ENCODE results near the gene CELF1. TPM values are rescaled to one million over a fixed set of nuclear protein-coding genes. Genes with fewer than 3 reads are reported as not detected.

Gene CELF1
- polyA plus RNA-seq, 1 of the 3 experiments (the other 2 are of a cell fraction), result 47.5 TPM

DNA sequence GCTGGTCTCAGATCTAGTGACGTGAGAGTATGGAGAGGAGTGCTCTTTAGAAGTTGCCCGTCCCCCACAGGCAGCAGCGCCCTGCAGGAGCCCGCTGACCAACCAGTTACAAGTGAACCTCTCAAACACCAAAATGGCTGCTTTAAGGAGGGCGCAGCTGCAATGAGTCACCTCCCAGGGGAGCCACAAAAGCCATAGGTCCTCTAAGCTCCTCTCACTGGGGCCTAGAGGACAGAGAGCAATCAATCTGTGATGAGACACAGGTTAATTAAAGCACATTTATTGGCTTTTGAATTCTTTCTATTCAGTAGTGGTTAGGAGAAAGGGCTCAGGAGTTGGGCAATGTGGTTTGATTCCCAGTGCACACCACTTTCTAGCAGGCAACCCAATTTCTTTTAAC is 88.4 kb downstream of the CELF1 start:
- Histone ChIP-seq H3K27ac (ENCODE audit: low read depth in 2 of 2, low read length in 1 of 2) (no peak overlapping the region; a peak in 1 of 4 replicates), H3F3A (replicated peaks; ENCODE audit: insufficient read depth) (peaks cover 11% of the 10 kb centered on the region), H3K9me3 (no peaks in the 10 kb centered on the region), H3K9ac (no peak overlapping the region), H3K27me3 (ENCODE audit: insufficient read depth) (no peaks in the 10 kb centered on the region), H3K4me1 (ENCODE audit: control insufficient read depth in 1 of 2, insufficient read depth in 2 of 2, low read depth in 1 of 2, low read length in 1 of 2) (peaks cover 19 to 25% of the 10 kb centered on the region in 2 experiments; a peak in 3 of 4 replicates), H3K9me2 (no peaks in the 10 kb centered on the region), H3K4me2 (no peak overlapping the region), H2AFZ (ENCODE audit: low read depth) (no peak overlapping the region), H3K36me3 (replicated peaks in 1 of 2; ENCODE audit: control insufficient read depth in 1 of 2, insufficient read depth in 2 of 2, low read length in 1 of 2) (peaks cover 30 to 45% of the 10 kb centered on the region in 2 experiments), H3K79me2 (ENCODE audit: insufficient read depth) (peaks cover 65% of the 10 kb centered on the region), H3K4me3 (ENCODE audit: low read depth in 2 of 2, low read length in 1 of 2) (no peak overlapping the region), H4K20me1 (ENCODE audit: insufficient read depth) (peaks cover 36% of the 10 kb centered on the region)
- no peak for TF ChIP-seq NRF1 (IDR thresholded peaks at IDR 0.05; ENCODE audit: low read depth, low read length)
- TF ChIP-seq CHD2 (IDR thresholded peaks at IDR 0.05; ENCODE audit: low read length, partially characterized antibody), result no peak
- TF ChIP-seq MXI1 (IDR thresholded peaks at IDR 0.05; ENCODE audit: low read depth, low read length), result no peak
- TF ChIP-seq, protein P1, sequence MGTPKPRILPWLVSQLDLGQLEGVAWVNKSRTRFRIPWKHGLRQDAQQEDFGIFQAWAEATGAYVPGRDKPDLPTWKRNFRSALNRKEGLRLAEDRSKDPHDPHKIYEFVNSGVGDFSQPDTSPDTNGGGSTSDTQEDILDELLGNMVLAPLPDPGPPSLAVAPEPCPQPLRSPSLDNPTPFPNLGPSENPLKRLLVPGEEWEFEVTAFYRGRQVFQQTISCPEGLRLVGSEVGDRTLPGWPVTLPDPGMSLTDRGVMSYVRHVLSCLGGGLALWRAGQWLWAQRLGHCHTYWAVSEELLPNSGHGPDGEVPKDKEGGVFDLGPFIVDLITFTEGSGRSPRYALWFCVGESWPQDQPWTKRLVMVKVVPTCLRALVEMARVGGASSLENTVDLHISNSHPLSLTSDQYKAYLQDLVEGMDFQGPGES (IDR thresholded peaks at IDR 0.05; ENCODE audit: low read depth, low read length), result no peak
- TF ChIP-seq TAF1 (IDR thresholded peaks at IDR 0.05; ENCODE audit: borderline replicate concordance, low read depth, low read length), result no peak
- no peak for TF ChIP-seq PBX3 (IDR thresholded peaks at IDR 0.05)
- TF ChIP-seq FOXJ3 (CRISPR knock-in tag; IDR thresholded peaks at IDR 0.05), result no peak
- TF ChIP-seq MEF2A (IDR thresholded peaks at IDR 0.05; ENCODE audit: borderline replicate concordance, low read depth), result no peak
- DNase-seq, result no peak
- ChIA-PET POLR2A (no interaction called here), CTCF (interaction anchor here (0.7 to 3.1 kb wide), 3 partner anchors 10 to 655 kb away, joined by 3 to 14 read pairs (median 3); no protein-coding TSS in a partner anchor)
- 95% methylated on average over 5 of the region's 5 CpGs for WGBS (ENCODE audit: low lambda C conversion rate)

- CTCF ChIA-PET, result no interaction called here
- H3F3A ChIP-seq (replicated peaks; ENCODE audit: insufficient read depth), result peaks cover 9% of the 10 kb centered on the region
- H3K4me1 ChIP-seq (ENCODE audit: control insufficient read depth in 1 of 2, insufficient read depth in 2 of 2, low read depth in 1 of 2, low read length in 1 of 2), result peaks cover 8 to 11% of the 10 kb centered on the region in 2 experiments; a peak in 2 of 4 replicates
- no peak overlapping the region for H2AFZ ChIP-seq (ENCODE audit: low read depth)
- no peak overlapping the region for H3K4me3 ChIP-seq (ENCODE audit: low read depth in 2 of 2, low read length in 1 of 2)
- H3K27me3 ChIP-seq (ENCODE audit: insufficient read depth), result no peaks in the 10 kb centered on the region
- no peaks in the 10 kb centered on the region for H3K9me2 ChIP-seq
- no peak overlapping the region for H3K4me2 ChIP-seq
- H3K79me2 ChIP-seq (ENCODE audit: insufficient read depth), result peaks cover 39% of the 10 kb centered on the region; the same call in 1 of the 2 replicates
- peaks cover 13% of the 10 kb centered on the region for H4K20me1 ChIP-seq (ENCODE audit: insufficient read depth)
- TF ChIP-seq ELF1 (IDR thresholded peaks at IDR 0.05), result no peak
- no peak for TF ChIP-seq EZH2phosphoT487 (IDR thresholded peaks at IDR 0.05; ENCODE audit: borderline replicate concordance, low read depth)
- TF ChIP-seq TCF12 (IDR thresholded peaks at IDR 0.05), result no peak
- no peak for TF ChIP-seq PBX3 (IDR thresholded peaks at IDR 0.05)
- no peak for TF ChIP-seq SMC3 (IDR thresholded peaks at IDR 0.05; ENCODE audit: low read depth, low read length)
- TF ChIP-seq YY1 (IDR thresholded peaks at IDR 0.05; ENCODE audit: low read depth), result no peak
- no peak for TF ChIP-seq FOXM1 (IDR thresholded peaks at IDR 0.05; ENCODE audit: low read depth)
- no peak for TF ChIP-seq GATA2 (CRISPR knock-in tag; IDR thresholded peaks at IDR 0.05)
- TF ChIP-seq, protein P1 (IDR thresholded peaks at IDR 0.05; ENCODE audit: low read depth, low read length), result no peak
- TF ChIP-seq, protein P2, sequence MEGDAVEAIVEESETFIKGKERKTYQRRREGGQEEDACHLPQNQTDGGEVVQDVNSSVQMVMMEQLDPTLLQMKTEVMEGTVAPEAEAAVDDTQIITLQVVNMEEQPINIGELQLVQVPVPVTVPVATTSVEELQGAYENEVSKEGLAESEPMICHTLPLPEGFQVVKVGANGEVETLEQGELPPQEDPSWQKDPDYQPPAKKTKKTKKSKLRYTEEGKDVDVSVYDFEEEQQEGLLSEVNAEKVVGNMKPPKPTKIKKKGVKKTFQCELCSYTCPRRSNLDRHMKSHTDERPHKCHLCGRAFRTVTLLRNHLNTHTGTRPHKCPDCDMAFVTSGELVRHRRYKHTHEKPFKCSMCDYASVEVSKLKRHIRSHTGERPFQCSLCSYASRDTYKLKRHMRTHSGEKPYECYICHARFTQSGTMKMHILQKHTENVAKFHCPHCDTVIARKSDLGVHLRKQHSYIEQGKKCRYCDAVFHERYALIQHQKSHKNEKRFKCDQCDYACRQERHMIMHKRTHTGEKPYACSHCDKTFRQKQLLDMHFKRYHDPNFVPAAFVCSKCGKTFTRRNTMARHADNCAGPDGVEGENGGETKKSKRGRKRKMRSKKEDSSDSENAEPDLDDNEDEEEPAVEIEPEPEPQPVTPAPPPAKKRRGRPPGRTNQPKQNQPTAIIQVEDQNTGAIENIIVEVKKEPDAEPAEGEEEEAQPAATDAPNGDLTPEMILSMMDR (IDR thresholded peaks at IDR 0.05), result no peak
- no peak for TF ChIP-seq POLR2AphosphoS5 (IDR thresholded peaks at IDR 0.05; ENCODE audit: low read depth, low read length)
- TF ChIP-seq, protein P3, sequence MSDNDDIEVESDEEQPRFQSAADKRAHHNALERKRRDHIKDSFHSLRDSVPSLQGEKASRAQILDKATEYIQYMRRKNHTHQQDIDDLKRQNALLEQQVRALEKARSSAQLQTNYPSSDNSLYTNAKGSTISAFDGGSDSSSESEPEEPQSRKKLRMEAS (IDR thresholded peaks at IDR 0.05; ENCODE audit: low read depth), result no peak
- TF ChIP-seq JUND (IDR thresholded peaks at IDR 0.05), result no peak
- TF ChIP-seq, protein P4, sequence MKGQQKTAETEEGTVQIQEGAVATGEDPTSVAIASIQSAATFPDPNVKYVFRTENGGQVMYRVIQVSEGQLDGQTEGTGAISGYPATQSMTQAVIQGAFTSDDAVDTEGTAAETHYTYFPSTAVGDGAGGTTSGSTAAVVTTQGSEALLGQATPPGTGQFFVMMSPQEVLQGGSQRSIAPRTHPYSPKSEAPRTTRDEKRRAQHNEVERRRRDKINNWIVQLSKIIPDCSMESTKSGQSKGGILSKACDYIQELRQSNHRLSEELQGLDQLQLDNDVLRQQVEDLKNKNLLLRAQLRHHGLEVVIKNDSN (IDR thresholded peaks at IDR 0.05; ENCODE audit: borderline replicate concordance, low read depth), result no peak
- TF ChIP-seq RXRA (IDR thresholded peaks at IDR 0.05; ENCODE audit: borderline replicate concordance, low read depth), result no peak
- POLR2A ChIA-PET, result no interaction called here
- H3K9ac ChIP-seq, result no peak overlapping the region
- no peak overlapping the region for H3K27ac ChIP-seq (ENCODE audit: low read depth in 2 of 2, low read length in 1 of 2)
- 96% methylated on average over 7 of the region's 7 CpGs for WGBS (ENCODE audit: low lambda C conversion rate)
- H3K9me3 ChIP-seq, result no peaks in the 10 kb centered on the region
- peaks cover 14 to 34% of the 10 kb centered on the region in 2 experiments for H3K36me3 ChIP-seq (replicated peaks in 1 of 2; ENCODE audit: control insufficient read depth in 1 of 2, insufficient read depth in 2 of 2, low read length in 1 of 2)
- DNase-seq, result no peak
Measured at GRCh38 chr11:47461876-47462275, 91.1 kb downstream of the CELF1 start.
